Astrocyte (in vitro differentiated cells and primary cell): Measurements from ENCODE around the gene PTPRN2. TPM values are rescaled to one million over a fixed set of nuclear protein-coding genes. Genes with fewer than 3 reads are reported as not detected.

ENCODE experiments used
- DNase-seq: peaks from one replicate; pipeline ENCODE4 v3.0.0-alpha.2; 2010; ENCODE audit warnings: low read depth
- FAIRE-seq: peaks from 2 replicates; lab custom pipeline; 2011; peaks lifted over from hg19 to GRCh38; lab: Jason Lieb, UNC
- H2AFZ ChIP-seq: 2 replicates; pipeline ENCODE4 v1.6.0; 2012; ENCODE audit warnings: low read depth, low read length, inconsistent platforms
- H3K27ac ChIP-seq: 2 replicates; pipeline ENCODE4 v1.5.1; 2011; ENCODE audit warnings: low read depth, low read length, inconsistent platforms
- H3K27me3 ChIP-seq: 2 replicates; pipeline ENCODE4 v1.6.0; 2011; ENCODE audit warnings: low read length, inconsistent platforms; ENCODE audit not compliant: insufficient read depth
- H3K36me3 ChIP-seq: 2 replicates; pipeline ENCODE4 v1.5.1; 2011; ENCODE audit warnings: low read length, inconsistent platforms; ENCODE audit not compliant: insufficient read depth
- H3K4me1 ChIP-seq: 2 replicates; pipeline ENCODE4 v1.5.1; 2011; ENCODE audit warnings: low read length, inconsistent platforms; ENCODE audit not compliant: insufficient read depth
- H3K4me2 ChIP-seq: 2 replicates; pipeline ENCODE4 v1.6.0; 2012; ENCODE audit warnings: low read length, inconsistent platforms
- H3K4me3 ChIP-seq: 2 replicates; pipeline ENCODE4 v1.5.1; 2011; ENCODE audit warnings: low read depth, mild to moderate bottlenecking, low read length, inconsistent platforms; ENCODE audit not compliant: insufficient read depth
- H3K79me2 ChIP-seq: 2 replicates; pipeline ENCODE4 v1.6.0; 2012; ENCODE audit warnings: mild to moderate bottlenecking, low read length, inconsistent platforms; ENCODE audit not compliant: insufficient read depth
- H3K9ac ChIP-seq: 2 replicates; pipeline ENCODE4 v1.6.0; 2012; ENCODE audit warnings: mild to moderate bottlenecking, low read length, inconsistent platforms
- H3K9me3 ChIP-seq: 2 replicates; pipeline ENCODE4 v1.5.1; 2012; ENCODE audit warnings: low read depth, mild to moderate bottlenecking, low read length, inconsistent platforms; ENCODE audit not compliant: insufficient read depth
- H4K20me1 ChIP-seq: 2 replicates; pipeline ENCODE4 v1.6.0; 2012; ENCODE audit warnings: low read length, inconsistent platforms; ENCODE audit not compliant: insufficient read depth
- H3K27ac Mint-ChIP-seq: one replicate; pipeline ENCODE4 v1.8.0; 2021; ENCODE audit warnings: mild to moderate bottlenecking, mixed read lengths; ENCODE audit not compliant: unreplicated experiment
- H3K27me3 Mint-ChIP-seq: one replicate; pipeline ENCODE4 v1.8.0; 2021; ENCODE audit warnings: low read depth, mixed read lengths; ENCODE audit not compliant: unreplicated experiment
- H3K36me3 Mint-ChIP-seq: one replicate; pipeline ENCODE4 v1.8.0; 2021; ENCODE audit warnings: low read depth, mixed read lengths; ENCODE audit not compliant: unreplicated experiment
- H3K4me1 Mint-ChIP-seq: one replicate; pipeline ENCODE4 v1.8.0; 2021; ENCODE audit warnings: low read depth, mixed read lengths; ENCODE audit not compliant: unreplicated experiment
- H3K4me3 Mint-ChIP-seq: one replicate; pipeline ENCODE4 v1.8.0; 2021; ENCODE audit warnings: mild to moderate bottlenecking, moderate library complexity, mixed read lengths; ENCODE audit not compliant: unreplicated experiment
- H3K9me3 Mint-ChIP-seq: one replicate; pipeline ENCODE4 v1.8.0; 2021; ENCODE audit warnings: mild to moderate bottlenecking, mixed read lengths; ENCODE audit not compliant: unreplicated experiment
- EZH2 ChIP-seq: IDR thresholded peaks from 2 replicates; pipeline ENCODE4 v1.6.1; 2012; ENCODE audit warnings: mild to moderate bottlenecking, low read length, inconsistent platforms; ENCODE audit not compliant: insufficient read depth
- total RNA-seq: library from RNA; stranded (reverse); gene quantifications from 2 replicates; pipeline ENCODE4 v1.2.1, GENCODE V29; 2021
- TF ChIP-seq, protein P1 (sequence below): IDR thresholded peaks from 2 replicates; pipeline ENCODE4 v1.5.1; 2011; ENCODE audit warnings: low read depth, mild to moderate bottlenecking, inconsistent platforms, low read length, moderate library complexity; ENCODE audit not compliant: insufficient read depth

The PTPRN2 gene
- total RNA-seq, 1 donor from 2014 or later: 0.09 TPM

- TF ChIP-seq EZH2: no peak
- TF ChIP-seq, protein P1, sequence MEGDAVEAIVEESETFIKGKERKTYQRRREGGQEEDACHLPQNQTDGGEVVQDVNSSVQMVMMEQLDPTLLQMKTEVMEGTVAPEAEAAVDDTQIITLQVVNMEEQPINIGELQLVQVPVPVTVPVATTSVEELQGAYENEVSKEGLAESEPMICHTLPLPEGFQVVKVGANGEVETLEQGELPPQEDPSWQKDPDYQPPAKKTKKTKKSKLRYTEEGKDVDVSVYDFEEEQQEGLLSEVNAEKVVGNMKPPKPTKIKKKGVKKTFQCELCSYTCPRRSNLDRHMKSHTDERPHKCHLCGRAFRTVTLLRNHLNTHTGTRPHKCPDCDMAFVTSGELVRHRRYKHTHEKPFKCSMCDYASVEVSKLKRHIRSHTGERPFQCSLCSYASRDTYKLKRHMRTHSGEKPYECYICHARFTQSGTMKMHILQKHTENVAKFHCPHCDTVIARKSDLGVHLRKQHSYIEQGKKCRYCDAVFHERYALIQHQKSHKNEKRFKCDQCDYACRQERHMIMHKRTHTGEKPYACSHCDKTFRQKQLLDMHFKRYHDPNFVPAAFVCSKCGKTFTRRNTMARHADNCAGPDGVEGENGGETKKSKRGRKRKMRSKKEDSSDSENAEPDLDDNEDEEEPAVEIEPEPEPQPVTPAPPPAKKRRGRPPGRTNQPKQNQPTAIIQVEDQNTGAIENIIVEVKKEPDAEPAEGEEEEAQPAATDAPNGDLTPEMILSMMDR: no peak
- no peak overlapping the region for H3K4me3 Mint-ChIP-seq
- no peaks in the 10 kb centered on the region for H3K4me1 ChIP-seq
Measured at GRCh38 chr7:157997080-157997440, 590.6 kb downstream of the PTPRN2 start.

GRCh38 chr7:157996359-157997079 is 591.1 kb downstream of the PTPRN2 start:
- H3K4me3 ChIP-seq: no peak overlapping the region
- H3K9me3 ChIP-seq: no peaks in the 10 kb centered on the region
- Mint-ChIP-seq H3K27me3 (no peaks in the 10 kb centered on the region), H3K4me3 (no peak overlapping the region), H3K9me3 (peaks cover 13% of the 10 kb centered on the region), H3K36me3 (no peaks in the 10 kb centered on the region), H3K27ac (no peak overlapping the region), H3K4me1 (no peaks in the 10 kb centered on the region)
- no peak for FAIRE-seq
- no peak for DNase-seq
- no peak overlapping the region for H3K9ac ChIP-seq
- H2AFZ ChIP-seq: no peak overlapping the region
- H3K27me3 ChIP-seq: no peaks in the 10 kb centered on the region
- no peaks in the 10 kb centered on the region for H3K36me3 ChIP-seq
- H4K20me1 ChIP-seq: no peaks in the 10 kb centered on the region
- no peak overlapping the region for H3K4me2 ChIP-seq
- H3K27ac ChIP-seq: no peak overlapping the region
- TF ChIP-seq EZH2: no peak
- TF ChIP-seq, protein P1: no peak
- no peaks in the 10 kb centered on the region for H3K4me1 ChIP-seq
- no peaks in the 10 kb centered on the region for H3K79me2 ChIP-seq

More at GRCh38 chr7:157997080-157997440, 590.6 kb downstream of the PTPRN2 start:
- H3K79me2 ChIP-seq: no peaks in the 10 kb centered on the region
- H3K4me2 ChIP-seq: no peak overlapping the region
- H3K36me3 ChIP-seq: no peaks in the 10 kb centered on the region
- H3K9me3 Mint-ChIP-seq: peaks cover 16% of the 10 kb centered on the region
- no peaks in the 10 kb centered on the region for H3K27me3 ChIP-seq
- DNase-seq (no peak), FAIRE-seq (no peak)
- no peaks in the 10 kb centered on the region for H3K36me3 Mint-ChIP-seq
- H3K9me3 ChIP-seq: no peaks in the 10 kb centered on the region
- no peak overlapping the region for H3K27ac Mint-ChIP-seq
- H4K20me1 ChIP-seq: no peaks in the 10 kb centered on the region
- no peak overlapping the region for H3K9ac ChIP-seq
- H2AFZ ChIP-seq: no peak overlapping the region
- no peaks in the 10 kb centered on the region for H3K4me1 Mint-ChIP-seq
- H3K27me3 Mint-ChIP-seq: no peaks in the 10 kb centered on the region
- H3K27ac ChIP-seq: no peak overlapping the region
- no peak overlapping the region for H3K4me3 ChIP-seq

- Mint-ChIP-seq H3K27me3 (no peaks in the 10 kb centered on the region), H3K4me1 (no peaks in the 10 kb centered on the region), H3K9me3 (peaks cover 13% of the 10 kb centered on the region), H3K36me3 (no peaks in the 10 kb centered on the region), H3K4me3 (no peak overlapping the region), H3K27ac (no peak overlapping the region)
- Histone ChIP-seq H3K9ac (no peak overlapping the region), H3K4me1 (no peaks in the 10 kb centered on the region), H3K9me3 (no peaks in the 10 kb centered on the region), H2AFZ (no peak overlapping the region), H3K4me3 (no peak overlapping the region), H3K27me3 (no peaks in the 10 kb centered on the region), H3K27ac (no peak overlapping the region), H3K79me2 (no peaks in the 10 kb centered on the region), H3K36me3 (no peaks in the 10 kb centered on the region), H3K4me2 (no peak overlapping the region), H4K20me1 (no peaks in the 10 kb centered on the region)
- DNase-seq (no peak), FAIRE-seq (no peak)
- no peak for TF ChIP-seq EZH2
- TF ChIP-seq, protein P1: no peak
Measured at GRCh38 chr7:157995815-157996214, 591.8 kb downstream of the PTPRN2 start.
